Ishikawa (cell line): Measurements from ENCODE around the gene SAMSN1.

Experiments
- CEBPB ChIP-seq: IDR thresholded peaks from 2 replicates; pipeline ENCODE4 v1.6.1; 2012
- CREB1 ChIP-seq: IDR thresholded peaks from 2 replicates; pipeline ENCODE4 v1.6.1; 2012; ENCODE audit warnings: low read depth
- EGR1 ChIP-seq: IDR thresholded peaks from 2 replicates; pipeline ENCODE4 v1.6.1; 2012
- EP300 ChIP-seq: IDR thresholded peaks from 2 replicates; pipeline ENCODE4 v1.6.1; 2012; ENCODE audit warnings: borderline replicate concordance
- FOXM1 ChIP-seq: IDR thresholded peaks from 2 replicates; pipeline ENCODE4 v1.6.1; 2012; ENCODE audit warnings: low read depth, borderline replicate concordance
- MAX ChIP-seq: IDR thresholded peaks from 2 replicates; pipeline ENCODE4 v1.6.1; 2012
- NFIC ChIP-seq: IDR thresholded peaks from 2 replicates; pipeline ENCODE4 v1.6.1; 2012
- RAD21 ChIP-seq: IDR thresholded peaks from 2 replicates; pipeline ENCODE4 v1.6.1; 2012; ENCODE audit warnings: low read depth
- REST ChIP-seq: IDR thresholded peaks from 2 replicates; pipeline ENCODE4 v1.6.1; 2012; ENCODE audit warnings: low read depth, mild to moderate bottlenecking
- TAF1 ChIP-seq: IDR thresholded peaks from 2 replicates; pipeline ENCODE4 v1.6.1; 2012; ENCODE audit warnings: low read depth, mild to moderate bottlenecking
- TCF12 ChIP-seq: IDR thresholded peaks from 2 replicates; pipeline ENCODE4 v1.6.1; 2012; ENCODE audit warnings: low read depth
- TEAD4 ChIP-seq: IDR thresholded peaks from 2 replicates; pipeline ENCODE4 v1.6.1; 2012
- USF1 ChIP-seq: IDR thresholded peaks from 2 replicates; pipeline ENCODE4 v1.6.1; 2012
- YY1 ChIP-seq: IDR thresholded peaks from 2 replicates; pipeline ENCODE4 v1.6.1; 2012; ENCODE audit warnings: low read depth
- ZBTB7A ChIP-seq: IDR thresholded peaks from 2 replicates; pipeline ENCODE4 v1.6.1; 2012; ENCODE audit warnings: low read depth

Gene SAMSN1

GRCh38 chr21:14530592-14530991 lies 15.5 kb downstream of the SAMSN1 start:
- TF ChIP-seq FOXM1 (no peak), CREB1 (no peak), CEBPB (no peak), MAX (no peak), REST (no peak), EGR1 (no peak), ZBTB7A (no peak)

- no peak for TF ChIP-seq TCF12
- no peak for TF ChIP-seq EP300
- TF ChIP-seq TAF1 = no peak
- TF ChIP-seq ZBTB7A = no peak
- no peak for TF ChIP-seq CEBPB
- TF ChIP-seq FOXM1 = no peak
- TF ChIP-seq TEAD4 = no peak
- TF ChIP-seq MAX = no peak
- TF ChIP-seq EGR1 = no peak
- TF ChIP-seq CREB1 = no peak
- TF ChIP-seq RAD21 = no peak
- no peak for TF ChIP-seq REST
- no peak for TF ChIP-seq NFIC
- TF ChIP-seq USF1 = no peak
- TF ChIP-seq YY1 = no peak
Measured at GRCh38 chr21:14528815-14529214, 17.3 kb downstream of the SAMSN1 start.

- TF ChIP-seq CREB1 = no peak
- TF ChIP-seq USF1 = no peak
- no peak for TF ChIP-seq TCF12
- TF ChIP-seq MAX = no peak
- no peak for TF ChIP-seq TEAD4
- TF ChIP-seq TAF1 = no peak
- no peak for TF ChIP-seq REST
- no peak for TF ChIP-seq EGR1
- TF ChIP-seq RAD21 = no peak
- no peak for TF ChIP-seq NFIC
- TF ChIP-seq CEBPB = no peak
- TF ChIP-seq ZBTB7A = no peak
- no peak for TF ChIP-seq YY1
- no peak for TF ChIP-seq EP300
- TF ChIP-seq FOXM1 = no peak
Measured at GRCh38 chr21:14527696-14528652, 18.1 kb downstream of the SAMSN1 start.
